ENCODE results near the gene KCNIP3. TPM values are rescaled to one million over a fixed set of nuclear protein-coding genes. Genes with fewer than 3 reads are reported as not detected.

The KCNIP3 gene
- total and polyA plus RNA-seq, 8 donors: 3.2 to 12.6 (median 7.7) TPM

- no peak for TF ChIP-seq CTCF (IDR thresholded peaks at IDR 0.05)
- intact Hi-C loops (cut with DNase I): no loop called here
- ATAC-seq (no peak), DNase-seq (peak in 2 of 4 donors; percentile 23 to 27)
- no peaks in the 10 kb centered on the region for H3K9me3 ChIP-seq
- H3K4me1 ChIP-seq: peaks cover 0 to 20% of the 10 kb centered on the region in 2 donors
- no peaks in the 10 kb centered on the region for H3K36me3 ChIP-seq
- no peak overlapping the region for H3K27ac ChIP-seq
- H3K4me3 ChIP-seq: no peak overlapping the region
- peaks cover 7 to 77% of the 10 kb centered on the region in 2 donors for H3K27me3 ChIP-seq
These were observed 46.5 kb downstream of the KCNIP3 start for GRCh38 chr2:95343429-95344214.

GRCh38 chr2:95344215-95344583 lies 47.1 kb downstream of the KCNIP3 start:
- Histone ChIP-seq H3K27ac (no peak overlapping the region), H3K36me3 (no peaks in the 10 kb centered on the region), H3K4me1 (peaks cover 0 to 20% of the 10 kb centered on the region in 2 donors), H3K9me3 (no peaks in the 10 kb centered on the region), H3K27me3 (peaks cover 7 to 82% of the 10 kb centered on the region in 2 donors), H3K4me3 (no peak overlapping the region)
- TF ChIP-seq CTCF (IDR thresholded peaks at IDR 0.05): no peak
- DNase-seq (peak in 2 of 4 donors; percentile 12 to 37), ATAC-seq (no peak)
- intact Hi-C loops (cut with DNase I): no loop called here

GRCh38 chr2:95344656-95345055 lies 47.5 kb downstream of the KCNIP3 start:
- DNase-seq: peak in 2 of 4 donors; percentile 7 to 33
- Histone ChIP-seq H3K9me3 (no peaks in the 10 kb centered on the region), H3K4me1 (peaks cover 0 to 20% of the 10 kb centered on the region in 2 donors), H3K27me3 (peaks cover 7 to 87% of the 10 kb centered on the region in 2 donors), H3K27ac (no peak overlapping the region), H3K4me3 (no peak overlapping the region), H3K36me3 (no peaks in the 10 kb centered on the region)
- intact Hi-C loops (cut with DNase I): no loop called here
- no peak for TF ChIP-seq CTCF (IDR thresholded peaks at IDR 0.05)
- no peak for ATAC-seq

GRCh38 chr2:95345081-95345562 lies 48.0 kb downstream of the KCNIP3 start:
- Histone ChIP-seq H3K27me3 (peaks cover 7 to 87% of the 10 kb centered on the region in 2 donors), H3K36me3 (no peaks in the 10 kb centered on the region), H3K27ac (no peak overlapping the region), H3K9me3 (no peaks in the 10 kb centered on the region), H3K4me3 (peak overlapping the region in 1 of 2 donors; percentile 58), H3K4me1 (peaks cover 0 to 20% of the 10 kb centered on the region in 2 donors)
- ATAC-seq (no peak), DNase-seq (no peak)
- TF ChIP-seq CTCF (IDR thresholded peaks at IDR 0.05): no peak
- intact Hi-C loops (cut with DNase I): no loop called here

DNA sequence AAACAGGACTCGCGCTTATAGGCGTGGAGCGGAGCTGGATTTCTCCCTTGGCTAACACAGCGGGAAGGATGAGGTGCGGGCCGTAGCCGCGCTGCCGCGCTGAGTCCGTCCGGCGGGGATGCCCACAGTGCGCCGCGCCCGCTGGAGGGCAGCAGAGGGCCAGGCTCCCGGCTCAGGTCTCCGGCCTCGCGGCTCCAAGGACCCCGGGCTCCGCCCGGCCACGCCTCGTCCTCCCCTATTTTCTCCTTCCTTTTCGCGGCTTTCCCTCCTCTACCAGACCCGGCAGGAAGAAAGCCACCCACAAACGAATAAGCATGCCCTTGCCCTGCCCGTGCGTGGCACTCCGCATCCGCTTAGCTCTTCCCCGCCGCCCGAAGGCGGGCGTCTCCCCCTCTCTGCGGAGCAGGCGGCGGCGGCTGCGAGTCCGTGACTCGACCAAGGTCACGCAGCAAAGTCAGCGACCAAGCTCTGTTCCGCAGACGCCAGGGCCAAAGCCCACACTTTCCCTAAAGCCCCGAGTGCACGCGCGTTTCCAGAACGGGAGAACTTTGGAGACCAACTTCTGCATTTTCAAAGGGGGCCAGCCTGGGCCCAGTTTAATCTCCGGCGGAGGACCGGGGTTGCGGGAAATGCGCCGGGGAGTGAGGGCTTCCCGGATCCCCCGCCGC lies 48.5 kb downstream of the KCNIP3 start:
- Histone ChIP-seq H3K4me3 (peak overlapping the region; percentile 58 to 59), H3K27ac (peak overlapping the region; percentile 39 to 70), H3K27me3 (peaks cover 7 to 82% of the 10 kb centered on the region in 2 donors), H3K36me3 (no peaks in the 10 kb centered on the region), H3K9me3 (no peaks in the 10 kb centered on the region), H3K4me1 (peaks cover 0 to 20% of the 10 kb centered on the region in 2 donors)
- peak; percentile 88 to 92 for TF ChIP-seq CTCF (IDR thresholded peaks at IDR 0.05)
- ATAC-seq (peak; percentile 97), DNase-seq (peak; percentile 66 to 95 (median 81))
- intact Hi-C loops (cut with DNase I): no loop called here

All from left lung (tissue), 10 donors.